Naive thymus-derived CD8-positive, alpha-beta T cell (primary cell): Measurements from ENCODE around the gene MITF. TPM values are rescaled to one million over a fixed set of nuclear protein-coding genes. Genes with fewer than 3 reads are reported as not detected.

Experiments used
- ATAC-seq, 2 donors: fragments of 150-1000 bp; cut with Tn5 transposase in 1 of 2; sonication (Bioruptor Pico), chemical (Tn5 transposase) in 1 of 2; 1 replicate in 1 of 2; 2 replicates in 1 of 2; pipeline ENCODE4 v1.10.0; 2021; ENCODE audit warnings: mild to moderate bottlenecking in 2 of 2, moderate library complexity in 2 of 2
- POLR2A ChIA-PET: fragments of 350-600 bp; sonication (Branson Sonifier 250); formaldehyde crosslinking; loops from one replicate; lab custom pipeline; 2021; ENCODE audit warnings: antibody characterized with exemption; lab: Charles Lee
- DNase-seq, 10 donors: peaks; one replicate each; pipeline versions ENCODE4 v3.0.0 to v3.0.0-alpha.2; 2020 to 2022
- H3K27ac Mint-ChIP-seq, 10 donors: one replicate each; pipeline ENCODE4 v1.8.0; 2020 to 2022; ENCODE audit warnings: mild to moderate bottlenecking in 10 of 10, mixed read lengths in 10 of 10, moderate library complexity in 4 of 10, inconsistent platforms in 1 of 10
- H3K27me3 Mint-ChIP-seq, 5 donors: one replicate each; pipeline ENCODE4 v1.8.0; 2021 to 2022; ENCODE audit warnings: mixed read lengths in 5 of 5
- H3K36me3 Mint-ChIP-seq, 3 donors: one replicate each; pipeline ENCODE4 v1.8.0; 2020 to 2022; ENCODE audit warnings: mixed read lengths in 3 of 3, mild to moderate bottlenecking in 2 of 3, inconsistent platforms in 1 of 3
- H3K4me1 Mint-ChIP-seq, 4 donors: one replicate each; pipeline ENCODE4 v1.8.0; 2021 to 2022; ENCODE audit warnings: mixed read lengths in 4 of 4
- H3K4me3 Mint-ChIP-seq, 10 donors: one replicate each; pipeline ENCODE4 v1.8.0; 2020 to 2022; ENCODE audit warnings: mild to moderate bottlenecking in 10 of 10, mixed read lengths in 10 of 10, moderate library complexity in 6 of 10, inconsistent platforms in 1 of 10
- H3K9me3 Mint-ChIP-seq, 9 donors: one replicate each; pipeline ENCODE4 v1.8.0; 2020 to 2022; ENCODE audit warnings: mixed read lengths in 9 of 9, mild to moderate bottlenecking in 3 of 9, inconsistent platforms in 1 of 9, moderate library complexity in 1 of 9
- polyA plus RNA-seq, 3 donors: library from polyadenylated mRNA; unstranded; fragments of 300-500 nt; fragmentation: Illumina TruSeq; gene quantifications; one replicate each; pipeline ENCODE4 v1.2.3, GENCODE V29; 2021
- total RNA-seq, 8 experiments: library from RNA in 2 of 8; stranded (reverse) in 2 of 8; gene quantifications; one replicate each; pipeline ENCODE4 v1.2.3 and lab custom pipeline; 2021 to 2026

Gene MITF, protein sequence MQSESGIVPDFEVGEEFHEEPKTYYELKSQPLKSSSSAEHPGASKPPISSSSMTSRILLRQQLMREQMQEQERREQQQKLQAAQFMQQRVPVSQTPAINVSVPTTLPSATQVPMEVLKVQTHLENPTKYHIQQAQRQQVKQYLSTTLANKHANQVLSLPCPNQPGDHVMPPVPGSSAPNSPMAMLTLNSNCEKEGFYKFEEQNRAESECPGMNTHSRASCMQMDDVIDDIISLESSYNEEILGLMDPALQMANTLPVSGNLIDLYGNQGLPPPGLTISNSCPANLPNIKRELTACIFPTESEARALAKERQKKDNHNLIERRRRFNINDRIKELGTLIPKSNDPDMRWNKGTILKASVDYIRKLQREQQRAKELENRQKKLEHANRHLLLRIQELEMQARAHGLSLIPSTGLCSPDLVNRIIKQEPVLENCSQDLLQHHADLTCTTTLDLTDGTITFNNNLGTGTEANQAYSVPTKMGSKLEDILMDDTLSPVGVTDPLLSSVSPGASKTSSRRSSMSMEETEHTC
- total RNA-seq (under 1 TPM; 0.23 to 0.33 TPM), polyA plus RNA-seq (not detected), total RNA-seq (lab: John Stamatoyannopoulos, UW) (0 to 0.17 (median 0.07) reads per million in 6 experiments)

DNA sequence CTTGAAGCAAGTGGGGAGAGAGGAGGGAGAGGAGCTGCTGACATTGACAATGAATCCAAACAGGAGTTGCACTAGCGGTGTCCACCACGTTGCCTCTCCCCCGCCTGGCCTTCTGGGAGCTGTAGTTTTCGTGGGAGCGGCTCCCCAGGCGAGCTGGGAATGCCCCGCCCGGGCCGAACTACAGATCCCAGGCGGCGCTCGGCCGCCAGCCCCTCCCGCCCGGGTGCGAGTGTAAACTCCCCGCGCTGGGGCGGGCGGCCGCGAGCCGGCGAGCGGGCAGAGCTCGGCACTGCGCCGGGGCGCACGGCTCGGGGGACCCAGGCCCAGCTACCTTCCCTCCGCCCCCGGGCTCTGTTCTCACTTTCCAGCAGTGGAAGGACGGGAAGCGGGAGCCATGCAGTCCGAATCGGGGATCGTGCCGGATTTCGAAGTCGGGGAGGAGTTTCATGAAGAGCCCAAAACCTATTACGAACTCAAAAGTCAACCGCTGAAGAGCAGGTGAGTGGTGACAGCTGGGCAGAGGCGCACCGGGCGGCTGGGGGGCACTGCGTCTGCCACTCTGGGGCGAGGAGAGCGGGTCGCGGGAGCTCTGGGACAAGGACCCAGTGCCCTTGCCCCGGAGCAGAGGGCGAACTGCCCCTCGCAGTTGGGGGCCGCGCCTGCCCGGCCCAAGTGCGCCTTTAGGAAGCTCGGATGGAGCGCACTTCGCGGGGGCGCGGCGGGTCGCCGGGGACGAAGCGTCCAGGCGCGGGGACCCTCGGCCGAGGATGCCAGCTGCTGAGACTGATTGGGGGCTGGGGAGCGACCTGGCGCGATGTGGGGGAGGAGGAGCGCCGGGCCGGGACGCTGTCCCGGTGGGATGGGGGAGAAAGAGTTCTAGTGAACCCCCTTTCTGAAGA is at the start of gene MITF:
Gene MITF (plus strand): TSS at position 261 of the 899 bp plus-strand sequence. CDS start 134 bp downstream, at position 395.
- H3K4me3 Mint-ChIP-seq: peak within 1 kb of the TSS in 9 of 10 donors; percentile 7 to 73 (median 55)
- no peak for DNase-seq
- peaks cover 8 to 14% (median 11%) of the 10 kb centered on the region in 4 donors for H3K4me1 Mint-ChIP-seq
- peaks cover 0 to 2% (median 0%) of the 10 kb centered on the region in 3 donors for H3K36me3 Mint-ChIP-seq
- POLR2A ChIA-PET: no interaction called here
- no peak within 1 kb of the TSS for H3K27ac Mint-ChIP-seq
- H3K27me3 Mint-ChIP-seq: peaks cover 25 to 75% (median 42%) of the 10 kb centered on the region in 5 donors
- no peak for ATAC-seq
- peaks cover 0 to 2% (median 0%) of the 10 kb centered on the region in 9 donors for H3K9me3 Mint-ChIP-seq

DNA sequence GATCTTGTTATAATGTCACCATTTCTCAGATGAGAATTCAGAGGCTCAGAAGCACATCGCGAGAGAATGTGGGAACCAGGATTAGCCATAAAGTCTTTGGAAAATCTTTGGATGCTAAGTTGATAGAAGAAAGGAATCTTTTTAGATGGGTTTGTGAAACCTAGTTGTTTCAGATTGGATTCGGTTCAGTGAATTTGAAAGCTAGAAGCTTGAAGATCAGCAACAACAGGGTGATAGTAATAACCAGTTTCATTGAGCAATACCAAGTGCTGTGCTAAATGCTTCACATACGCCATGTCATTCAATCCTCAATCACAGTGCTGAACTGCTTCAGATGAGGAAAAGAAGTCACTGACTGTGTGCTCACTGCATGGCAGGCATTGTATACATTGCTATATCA is 47.4 kb upstream of the MITF start:
- H3K36me3 Mint-ChIP-seq: no peaks in the 10 kb centered on the region
- peaks cover 0 to 9% (median 5%) of the 10 kb centered on the region in 5 donors for H3K27me3 Mint-ChIP-seq
- H3K4me1 Mint-ChIP-seq: peaks cover 0 to 1% (median 0%) of the 10 kb centered on the region in 4 donors
- H3K4me3 Mint-ChIP-seq: no peak overlapping the region
- POLR2A ChIA-PET: no interaction called here
- ATAC-seq: no peak
- H3K27ac Mint-ChIP-seq: no peak overlapping the region
- peaks cover 0 to 3% (median 0%) of the 10 kb centered on the region in 9 donors for H3K9me3 Mint-ChIP-seq
- DNase-seq: no peak

DNA sequence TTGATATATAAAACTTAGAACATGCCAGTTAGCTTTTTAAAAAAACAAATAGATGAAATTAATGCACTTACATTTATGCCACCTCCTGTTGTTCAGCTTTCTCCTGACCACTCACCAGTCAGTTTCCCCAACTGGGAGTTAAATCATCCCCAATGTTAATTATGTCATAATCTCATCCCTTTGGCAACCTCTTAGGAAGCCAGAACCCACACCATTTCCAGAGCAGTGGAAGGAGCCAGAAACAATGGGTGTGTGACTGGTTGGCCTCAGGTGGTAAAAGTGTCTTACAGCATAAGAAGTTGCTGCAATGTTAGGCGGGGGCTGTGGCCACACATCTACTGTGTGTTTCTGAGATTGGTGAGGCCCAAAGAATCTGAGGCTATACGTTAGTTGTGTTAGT is 46.5 kb upstream of the MITF start:
- Mint-ChIP-seq H3K36me3 (no peaks in the 10 kb centered on the region), H3K4me1 (no peaks in the 10 kb centered on the region), H3K4me3 (no peak overlapping the region), H3K9me3 (peaks cover 0 to 3% (median 0%) of the 10 kb centered on the region in 9 donors), H3K27me3 (peaks cover 0 to 9% (median 5%) of the 10 kb centered on the region in 5 donors), H3K27ac (no peak overlapping the region)
- POLR2A ChIA-PET: no interaction called here
- DNase-seq (no peak), ATAC-seq (no peak)

DNA sequence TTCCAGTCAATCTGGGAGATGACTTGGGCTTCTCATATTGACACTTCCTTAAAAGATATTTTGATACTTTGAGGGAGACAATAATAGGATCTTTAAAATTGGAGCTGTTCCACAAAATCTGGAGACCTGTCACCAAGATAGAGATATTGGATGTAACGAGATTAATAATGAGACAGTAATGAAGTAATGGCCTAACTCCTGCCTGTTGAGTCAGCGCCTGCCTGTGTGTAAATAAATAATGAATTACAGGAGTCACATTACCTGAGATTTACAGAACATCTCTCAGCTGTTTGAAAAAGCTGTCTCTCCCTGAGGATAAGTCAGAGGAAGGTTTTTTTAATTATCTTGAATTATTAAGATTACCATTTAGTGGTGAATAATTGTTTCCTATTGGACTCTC is 43.8 kb upstream of the MITF start:
- ATAC-seq (no peak), DNase-seq (no peak)
- Mint-ChIP-seq H3K36me3 (peaks cover 0 to 4% (median 0%) of the 10 kb centered on the region in 3 donors), H3K27me3 (peaks cover 0 to 12% (median 2%) of the 10 kb centered on the region in 5 donors), H3K4me3 (no peak overlapping the region), H3K9me3 (peaks cover 0 to 9% (median 1%) of the 10 kb centered on the region in 9 donors), H3K27ac (no peak overlapping the region), H3K4me1 (no peaks in the 10 kb centered on the region)
- POLR2A ChIA-PET: no interaction called here

DNA sequence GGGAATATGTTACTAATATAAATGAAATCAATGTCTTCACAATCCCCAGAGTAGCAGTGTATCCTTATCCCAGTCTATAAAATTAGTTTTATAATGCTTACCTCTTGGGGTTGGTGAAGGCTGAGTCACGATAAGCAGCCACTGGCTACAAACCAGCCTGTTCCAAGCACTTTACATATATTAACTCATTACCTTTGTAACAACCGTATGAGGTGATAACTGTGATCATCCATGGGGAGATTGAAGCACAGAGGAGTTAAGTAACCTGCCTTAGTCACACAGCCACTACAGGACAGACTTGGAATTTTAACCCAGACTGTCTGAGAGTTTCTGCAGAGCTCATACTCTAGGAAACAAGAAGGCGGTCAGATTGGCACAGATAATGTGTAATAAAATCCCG is 43.3 kb upstream of the MITF start:
- Mint-ChIP-seq H3K9me3 (peaks cover 0 to 14% (median 3%) of the 10 kb centered on the region in 9 donors), H3K4me1 (no peaks in the 10 kb centered on the region), H3K36me3 (peaks cover 0 to 4% (median 0%) of the 10 kb centered on the region in 3 donors), H3K27me3 (peaks cover 0 to 12% (median 2%) of the 10 kb centered on the region in 5 donors), H3K27ac (no peak overlapping the region), H3K4me3 (no peak overlapping the region)
- DNase-seq: no peak
- POLR2A ChIA-PET: no interaction called here
- no peak for ATAC-seq

DNA sequence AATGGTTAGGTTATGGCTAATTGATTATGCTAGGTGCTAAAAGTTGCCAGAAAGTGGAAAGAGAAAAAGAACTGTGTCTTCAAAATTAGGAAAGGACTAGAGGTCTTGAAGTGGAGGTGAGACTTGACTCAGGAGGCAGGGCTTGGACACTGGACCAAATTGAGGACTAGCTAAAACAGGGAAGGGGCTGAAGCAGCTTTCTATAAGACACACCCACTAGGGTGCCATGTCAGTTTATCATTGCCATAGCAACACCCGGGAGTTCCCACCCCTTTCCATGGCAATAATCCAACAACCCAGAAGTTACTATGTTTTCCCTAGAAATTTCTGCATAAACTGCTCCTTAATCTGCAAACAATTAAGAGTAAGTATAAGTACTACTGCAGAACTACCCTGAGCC is 42.9 kb upstream of the MITF start:
- POLR2A ChIA-PET: no interaction called here
- Mint-ChIP-seq H3K27ac (no peak overlapping the region), H3K9me3 (peaks cover 0 to 18% (median 6%) of the 10 kb centered on the region in 9 donors), H3K36me3 (peaks cover 0 to 8% (median 0%) of the 10 kb centered on the region in 3 donors), H3K4me3 (no peak overlapping the region), H3K27me3 (peaks cover 0 to 12% (median 2%) of the 10 kb centered on the region in 5 donors), H3K4me1 (no peaks in the 10 kb centered on the region)
- DNase-seq: no peak
- ATAC-seq: no peak

DNA sequence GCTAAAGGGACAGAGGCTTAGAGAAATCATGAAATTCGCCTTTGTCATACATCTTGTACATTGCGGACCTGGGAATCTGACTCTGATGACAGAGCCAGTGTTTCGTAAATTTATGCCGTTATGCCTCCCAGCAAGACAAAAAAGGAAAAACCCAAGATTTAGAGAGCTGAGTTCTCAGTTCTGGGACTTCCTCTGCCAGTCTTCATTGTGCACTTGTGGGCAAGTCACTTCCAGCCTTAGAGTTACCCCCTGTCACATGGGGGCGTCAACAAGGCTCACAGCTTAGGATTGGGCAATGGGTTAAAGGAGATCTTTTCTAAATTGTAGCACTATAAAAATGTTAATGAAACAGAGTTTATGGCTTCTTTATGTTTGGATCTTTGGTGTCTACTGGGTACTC is 41.9 kb upstream of the MITF start:
- POLR2A ChIA-PET: no interaction called here
- no peak for DNase-seq
- Mint-ChIP-seq H3K36me3 (peaks cover 0 to 14% (median 0%) of the 10 kb centered on the region in 3 donors), H3K27ac (no peak overlapping the region), H3K4me1 (no peaks in the 10 kb centered on the region), H3K27me3 (peaks cover 0 to 16% (median 2%) of the 10 kb centered on the region in 5 donors), H3K9me3 (peaks cover 0 to 28% (median 11%) of the 10 kb centered on the region in 9 donors), H3K4me3 (no peak overlapping the region)
- no peak for ATAC-seq

DNA sequence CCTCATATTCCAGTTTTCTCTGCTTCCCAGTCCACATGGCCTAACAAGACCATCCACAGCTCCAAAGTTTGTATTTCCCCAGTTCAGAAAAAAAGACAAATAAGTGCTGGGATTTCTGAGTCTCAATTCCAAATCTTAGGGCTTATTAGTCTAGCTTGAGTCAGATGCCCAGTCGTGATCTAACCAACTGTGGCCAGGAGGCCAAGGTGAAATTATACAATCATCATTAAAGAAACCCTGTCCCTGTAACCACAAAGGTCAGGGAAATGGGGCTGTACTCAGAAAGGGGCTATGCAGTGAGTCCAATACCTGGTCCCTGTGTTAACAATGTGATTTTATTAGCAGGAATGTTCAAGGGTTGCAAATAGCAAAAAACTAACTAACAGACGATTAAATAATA is 40.5 kb upstream of the MITF start:
- peaks cover 0 to 34% (median 13%) of the 10 kb centered on the region in 9 donors for H3K9me3 Mint-ChIP-seq
- H3K27me3 Mint-ChIP-seq: peaks cover 0 to 16% (median 4%) of the 10 kb centered on the region in 5 donors
- DNase-seq: no peak
- no peaks in the 10 kb centered on the region for H3K4me1 Mint-ChIP-seq
- H3K27ac Mint-ChIP-seq: no peak overlapping the region
- ATAC-seq: no peak
- H3K4me3 Mint-ChIP-seq: no peak overlapping the region
- POLR2A ChIA-PET: no interaction called here
- peaks cover 0 to 14% (median 0%) of the 10 kb centered on the region in 3 donors for H3K36me3 Mint-ChIP-seq

DNA sequence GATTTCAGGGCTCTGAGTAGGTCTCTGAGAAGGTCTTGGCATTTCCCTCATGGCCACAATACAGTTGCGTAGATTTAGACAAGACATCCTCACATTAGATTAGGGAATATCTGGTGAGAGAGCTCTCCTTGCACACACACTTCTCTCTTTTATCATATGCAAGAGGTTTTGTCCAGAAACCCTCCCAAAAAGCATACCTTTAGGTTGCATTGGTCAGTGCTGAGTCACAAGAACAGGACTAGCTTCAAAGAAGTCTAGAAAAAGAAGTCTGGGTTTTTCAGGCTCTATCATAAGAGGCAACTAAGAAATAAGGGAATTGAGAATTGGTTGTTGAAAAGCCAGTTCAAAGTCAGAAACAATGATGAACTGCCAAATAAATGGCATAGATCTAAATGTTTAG is 40.1 kb upstream of the MITF start:
- no peak overlapping the region for H3K4me3 Mint-ChIP-seq
- H3K4me1 Mint-ChIP-seq: no peaks in the 10 kb centered on the region
- peaks cover 0 to 34% (median 15%) of the 10 kb centered on the region in 9 donors for H3K9me3 Mint-ChIP-seq
- no peak overlapping the region for H3K27ac Mint-ChIP-seq
- ATAC-seq (no peak), DNase-seq (no peak)
- H3K36me3 Mint-ChIP-seq: peaks cover 0 to 14% (median 0%) of the 10 kb centered on the region in 3 donors
- peaks cover 0 to 16% (median 4%) of the 10 kb centered on the region in 5 donors for H3K27me3 Mint-ChIP-seq
- POLR2A ChIA-PET: no interaction called here

DNA sequence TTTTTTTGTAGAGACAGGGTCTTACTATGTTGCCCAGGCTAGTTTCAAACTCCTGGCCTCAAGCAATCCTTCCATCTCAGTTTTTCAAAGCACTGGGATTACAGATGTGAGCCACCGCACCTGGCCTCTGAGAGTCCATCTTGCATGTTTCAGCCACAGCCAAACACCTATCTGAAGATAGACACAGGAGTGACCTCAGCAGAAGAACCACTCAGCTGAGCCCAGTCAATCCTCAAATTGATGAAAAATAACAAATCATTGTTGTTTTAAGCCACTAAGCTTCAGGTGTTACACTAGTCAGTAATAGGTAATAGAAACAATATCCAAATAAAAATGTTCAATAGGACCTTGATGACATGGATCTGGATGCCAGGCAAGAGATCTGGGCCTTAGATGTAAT is 38.3 kb upstream of the MITF start:
- peaks cover 0 to 14% (median 0%) of the 10 kb centered on the region in 3 donors for H3K36me3 Mint-ChIP-seq
- H3K4me3 Mint-ChIP-seq: no peak overlapping the region
- H3K27me3 Mint-ChIP-seq: peaks cover 0 to 16% (median 4%) of the 10 kb centered on the region in 5 donors
- POLR2A ChIA-PET: no interaction called here
- no peak overlapping the region for H3K27ac Mint-ChIP-seq
- no peak for DNase-seq
- H3K9me3 Mint-ChIP-seq: peaks cover 0 to 34% (median 16%) of the 10 kb centered on the region in 9 donors
- no peaks in the 10 kb centered on the region for H3K4me1 Mint-ChIP-seq
- ATAC-seq: no peak

DNA sequence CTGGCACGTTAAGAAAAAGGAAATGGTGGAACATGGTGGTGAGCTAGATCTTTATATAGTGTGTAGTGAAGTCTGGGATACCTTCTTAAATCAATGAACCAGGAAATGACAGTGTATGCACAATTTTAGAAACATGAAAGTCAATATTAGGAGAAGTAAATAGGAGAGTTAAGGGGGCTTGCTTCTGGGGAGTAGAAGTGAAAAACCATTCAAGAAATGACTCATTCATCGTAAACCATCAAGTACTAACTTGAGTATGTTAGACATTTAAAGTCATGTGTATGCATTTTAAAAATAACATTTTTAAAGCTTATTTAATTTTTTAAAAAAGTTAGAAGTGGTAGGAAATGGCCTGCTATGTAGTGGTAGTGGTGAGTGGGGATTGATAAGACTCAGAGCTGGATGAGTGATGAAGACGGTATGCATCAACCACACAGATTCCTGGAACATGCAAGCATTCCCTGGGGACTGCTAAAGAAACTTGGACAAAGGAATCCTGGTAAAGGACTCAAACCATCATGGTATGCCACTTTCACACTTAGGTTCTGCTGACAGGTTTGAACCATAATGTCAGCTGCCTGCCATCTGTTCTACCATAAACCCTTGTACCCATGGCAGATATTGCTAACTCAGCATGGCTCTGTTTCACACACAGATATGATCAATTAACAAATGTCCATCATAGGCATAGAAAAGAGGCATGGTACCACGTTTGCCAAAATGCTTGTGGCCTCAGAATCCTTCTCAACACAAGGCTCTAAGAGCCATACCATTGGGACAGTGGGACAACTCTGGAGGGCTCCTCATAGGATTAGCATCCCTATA is 28.9 kb upstream of the MITF start:
- POLR2A ChIA-PET: no interaction called here
- no peak overlapping the region for H3K27ac Mint-ChIP-seq
- H3K4me1 Mint-ChIP-seq: no peaks in the 10 kb centered on the region
- ATAC-seq (no peak), DNase-seq (no peak)
- no peak overlapping the region for H3K4me3 Mint-ChIP-seq
- peaks cover 0 to 4% (median 3%) of the 10 kb centered on the region in 5 donors for H3K27me3 Mint-ChIP-seq
- H3K9me3 Mint-ChIP-seq: peaks cover 0 to 8% (median under 1%) of the 10 kb centered on the region in 9 donors
- H3K36me3 Mint-ChIP-seq: no peaks in the 10 kb centered on the region

DNA sequence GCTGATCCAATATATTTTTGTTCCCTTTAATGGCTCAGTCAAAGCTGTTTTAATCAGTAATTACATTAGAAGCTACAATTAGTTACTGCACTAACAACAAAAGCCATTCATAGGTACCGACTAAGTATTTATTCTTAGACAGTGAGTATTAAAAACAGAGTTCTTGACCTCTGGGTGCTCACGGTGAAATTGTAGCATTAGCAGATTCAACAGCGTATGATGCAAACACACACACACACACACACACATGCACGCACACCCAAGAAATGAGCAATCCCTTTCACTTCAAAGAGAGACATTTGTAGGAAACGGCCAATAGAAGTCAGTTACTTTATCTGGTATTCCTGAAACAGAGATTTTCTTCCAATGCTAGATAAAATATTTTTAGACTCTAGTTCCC is 27.0 kb upstream of the MITF start:
- Mint-ChIP-seq H3K27ac (no peak overlapping the region), H3K36me3 (no peaks in the 10 kb centered on the region), H3K9me3 (peaks cover 0 to 6% (median 2%) of the 10 kb centered on the region in 9 donors), H3K4me1 (no peaks in the 10 kb centered on the region), H3K4me3 (no peak overlapping the region), H3K27me3 (peaks cover 0 to 2% (median 2%) of the 10 kb centered on the region in 5 donors)
- DNase-seq (no peak), ATAC-seq (no peak)
- POLR2A ChIA-PET: no interaction called here
